Measurements from ENCODE around the gene TCEA2. TPM values are rescaled to one million over a fixed set of nuclear protein-coding genes. Genes with fewer than 3 reads are reported as not detected.
A peak's percentile ranks its signal among the peaks of the same experiment; 100 is the strongest.

Gene TCEA2
- total and polyA plus RNA-seq, 9 of the 15 experiments (the other 6 are each of a cell fraction or from before 2014, with no cell fraction given) = 1.4 to 28.7 (median 5.4) TPM

DNA sequence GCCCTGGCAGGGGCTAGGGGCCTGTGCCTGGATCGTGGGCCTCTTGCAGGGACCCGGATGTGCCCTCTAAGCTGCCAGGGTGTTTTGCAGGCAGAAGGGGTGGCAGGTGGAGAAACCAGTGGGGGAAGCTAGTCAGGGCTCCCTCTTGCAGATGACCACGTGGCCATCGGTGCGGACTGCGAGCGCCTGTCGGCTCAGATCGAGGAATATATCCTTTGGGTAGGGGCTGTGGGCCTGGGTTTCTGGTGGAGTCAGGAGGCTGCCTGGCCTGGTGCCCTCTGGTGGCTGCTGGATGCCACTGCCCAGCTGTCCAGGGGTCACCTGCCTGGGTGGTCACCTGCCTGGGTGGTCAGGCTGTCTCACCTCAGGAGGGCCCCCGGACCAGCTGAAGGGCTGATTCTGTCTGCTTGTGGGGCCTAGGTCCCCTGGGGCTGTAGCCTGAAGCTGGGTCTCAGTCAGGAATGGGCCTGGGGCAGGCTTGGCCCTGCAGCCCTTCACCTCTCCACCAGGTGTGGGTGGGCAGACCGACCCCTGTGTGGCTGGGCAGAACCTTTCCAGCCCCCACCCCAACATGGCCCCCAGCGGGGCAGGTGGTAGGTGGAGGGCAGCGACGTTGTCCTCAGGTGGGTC is 6.7 kb downstream of the TCEA2 start:
- POLR2A ChIA-PET = interaction anchor here (0.6 kb wide), 1 partner anchor 1000 kb away, joined by 3 read pairs; no protein-coding TSS in a partner anchor
- 32% methylated on average over 14 of the region's 14 CpGs for WGBS (ENCODE audit: insufficient coverage, low coverage, missing lambda C conversion rate)
- ATAC-seq = peak; percentile 69
- TF ChIP-seq PPARD (CRISPR knock-in tag; IDR thresholded peaks at IDR 0.05) (no peak), ZNF583 (CRISPR knock-in tag; IDR thresholded peaks at IDR 0.05) (no peak), CHD2 (IDR thresholded peaks at IDR 0.05; ENCODE audit: low read depth, low read length) (no peak), POLR2G (IDR thresholded peaks at IDR 0.05; ENCODE audit: low read depth, low read length) (peak; percentile 32; the same call in 1 of the 2 replicates), ZNF696 (CRISPR knock-in tag; conservative IDR thresholded peaks at IDR 0.05) (no peak), ZFP30 (CRISPR knock-in tag; IDR thresholded peaks at IDR 0.05; ENCODE audit: borderline replicate concordance) (no peak), POLR2AphosphoS2 (IDR thresholded peaks at IDR 0.05; ENCODE audit: low read length) (no peak), ZNF316 (IDR thresholded peaks at IDR 0.05) (no peak), TCF3 (CRISPR knock-in tag; IDR thresholded peaks at IDR 0.05) (no peak), CEBPB (tag; IDR thresholded peaks at IDR 0.05) (no peak), BDP1 (IDR thresholded peaks at IDR 0.05; ENCODE audit: insufficient read depth, insufficient read length) (no peak), ZNF280A (IDR thresholded peaks at IDR 0.05; ENCODE audit: low read depth, partially characterized antibody) (no peak), TEAD4 (IDR thresholded peaks at IDR 0.05; ENCODE audit: low read length) (no peak), TEAD4 (CRISPR knock-in tag; IDR thresholded peaks at IDR 0.05; ENCODE audit: borderline replicate concordance) (no peak), TFAP4 (CRISPR knock-in tag; IDR thresholded peaks at IDR 0.05; ENCODE audit: borderline replicate concordance) (peak; percentile 68; the same call in 1 of the 2 replicates)
- TF ChIP-seq, protein P1, sequence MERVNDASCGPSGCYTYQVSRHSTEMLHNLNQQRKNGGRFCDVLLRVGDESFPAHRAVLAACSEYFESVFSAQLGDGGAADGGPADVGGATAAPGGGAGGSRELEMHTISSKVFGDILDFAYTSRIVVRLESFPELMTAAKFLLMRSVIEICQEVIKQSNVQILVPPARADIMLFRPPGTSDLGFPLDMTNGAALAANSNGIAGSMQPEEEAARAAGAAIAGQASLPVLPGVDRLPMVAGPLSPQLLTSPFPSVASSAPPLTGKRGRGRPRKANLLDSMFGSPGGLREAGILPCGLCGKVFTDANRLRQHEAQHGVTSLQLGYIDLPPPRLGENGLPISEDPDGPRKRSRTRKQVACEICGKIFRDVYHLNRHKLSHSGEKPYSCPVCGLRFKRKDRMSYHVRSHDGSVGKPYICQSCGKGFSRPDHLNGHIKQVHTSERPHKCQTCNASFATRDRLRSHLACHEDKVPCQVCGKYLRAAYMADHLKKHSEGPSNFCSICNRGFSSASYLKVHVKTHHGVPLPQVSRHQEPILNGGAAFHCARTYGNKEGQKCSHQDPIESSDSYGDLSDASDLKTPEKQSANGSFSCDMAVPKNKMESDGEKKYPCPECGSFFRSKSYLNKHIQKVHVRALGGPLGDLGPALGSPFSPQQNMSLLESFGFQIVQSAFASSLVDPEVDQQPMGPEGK (CRISPR knock-in tag; IDR thresholded peaks at IDR 0.05; ENCODE audit: borderline replicate concordance) = no peak
- TF ChIP-seq, protein P2, sequence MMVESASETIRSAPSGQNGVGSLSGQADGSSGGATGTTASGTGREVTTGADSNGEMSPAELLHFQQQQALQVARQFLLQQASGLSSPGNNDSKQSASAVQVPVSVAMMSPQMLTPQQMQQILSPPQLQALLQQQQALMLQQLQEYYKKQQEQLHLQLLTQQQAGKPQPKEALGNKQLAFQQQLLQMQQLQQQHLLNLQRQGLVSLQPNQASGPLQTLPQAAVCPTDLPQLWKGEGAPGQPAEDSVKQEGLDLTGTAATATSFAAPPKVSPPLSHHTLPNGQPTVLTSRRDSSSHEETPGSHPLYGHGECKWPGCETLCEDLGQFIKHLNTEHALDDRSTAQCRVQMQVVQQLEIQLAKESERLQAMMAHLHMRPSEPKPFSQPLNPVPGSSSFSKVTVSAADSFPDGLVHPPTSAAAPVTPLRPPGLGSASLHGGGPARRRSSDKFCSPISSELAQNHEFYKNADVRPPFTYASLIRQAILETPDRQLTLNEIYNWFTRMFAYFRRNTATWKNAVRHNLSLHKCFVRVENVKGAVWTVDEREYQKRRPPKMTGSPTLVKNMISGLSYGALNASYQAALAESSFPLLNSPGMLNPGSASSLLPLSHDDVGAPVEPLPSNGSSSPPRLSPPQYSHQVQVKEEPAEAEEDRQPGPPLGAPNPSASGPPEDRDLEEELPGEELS (CRISPR knock-in tag; IDR thresholded peaks at IDR 0.05; ENCODE audit: borderline replicate concordance) = no peak

More for the DNA sequence above, 6.7 kb downstream of the TCEA2 start:
- Histone ChIP-seq H3K9me3 (replicated peaks; ENCODE audit: control insufficient read depth, insufficient read depth, low read depth, low read length) (no peaks in the 10 kb centered on the region), H3K79me2 (ENCODE audit: control insufficient read depth, insufficient read depth, low read length) (no peaks in the 10 kb centered on the region), H3K9ac (ENCODE audit: insufficient read depth in 1 of 2, low read depth in 2 of 2, low read length in 2 of 2) (peak overlapping the region in 1 of 2 experiments; percentile 14; a peak in 2 of 4 replicates), H2AFZ (ENCODE audit: low read depth, low read length) (no peak overlapping the region), H3K36me3 (ENCODE audit: control insufficient read depth, insufficient read depth, low read length) (peaks cover 8% of the 10 kb centered on the region; the same call in 1 of the 3 replicates), H4K20me1 (replicated peaks; ENCODE audit: control insufficient read depth, insufficient read depth, low read length) (no peaks in the 10 kb centered on the region), H3K4me1 (replicated peaks in 1 of 2; ENCODE audit: control insufficient read depth in 2 of 2, insufficient read depth in 2 of 2, low read length in 2 of 2) (peaks cover 20 to 93% of the 10 kb centered on the region in 2 experiments), H3K27me3 (ENCODE audit: control insufficient read depth in 2 of 2, insufficient read depth in 2 of 2, low read length in 2 of 2) (no peaks in the 10 kb centered on the region), H3K4me3 (no peak overlapping the region), H3K27ac (ENCODE audit: extremely low read depth, low read depth, low read length) (no peak overlapping the region), H3K4me2 (ENCODE audit: insufficient read depth, low read length) (no peak overlapping the region), H3K9me1 (ENCODE audit: control insufficient read depth, insufficient read depth, low read length) (peaks cover 3% of the 10 kb centered on the region)
- peak; percentile 76 for FAIRE-seq
- in situ Hi-C loops (cut with MboI) = no loop called here
- intact Hi-C loops (cut with micrococcal nuclease) = no loop called here
- BruUV-seq (replicated peaks) = no TSS peak
- CTCF ChIA-PET (ENCODE audit: low intra/inter-chr PET ratio) = no interaction called here
- DNase-seq (ENCODE audit: extremely low read depth in 1 of 4, low spot score in 3 of 4) = peak in 3 of 4 experiments; percentile 57 to 70 (median 63)
